GM18507 (cell line): ENCODE data around the gene IL31RA.
"Not testable (repeated sequence)": the region's sequence is repeated elsewhere in the genome, so short reads cannot be mapped to it uniquely, and the experiment has no call there.

Source experiments
- DNase-seq: peaks from one replicate; pipeline ENCODE4 v3.0.0; 2011; ENCODE audit warnings: low read depth; ENCODE audit not compliant: insufficient read length; ENCODE audit errors: extremely low spot score
- FAIRE-seq: peaks from 2 replicates; lab custom pipeline; 2011; peaks lifted over from hg19 to GRCh38; lab: Jason Lieb, UNC

IL31RA gene

GRCh38 chr5:55850839-55851674 lies at the start of gene IL31RA:
Gene IL31RA, plus strand, starts transcription at chr5:55851357. Its CDS starts 214 bp downstream, at chr5:55851571.
- no peak for DNase-seq
- no peak for FAIRE-seq

GRCh38 chr5:55808814-55809213 lies 42.3 kb upstream of the IL31RA start:
- DNase-seq, FAIRE-seq: not testable (repeated sequence)

DNA sequence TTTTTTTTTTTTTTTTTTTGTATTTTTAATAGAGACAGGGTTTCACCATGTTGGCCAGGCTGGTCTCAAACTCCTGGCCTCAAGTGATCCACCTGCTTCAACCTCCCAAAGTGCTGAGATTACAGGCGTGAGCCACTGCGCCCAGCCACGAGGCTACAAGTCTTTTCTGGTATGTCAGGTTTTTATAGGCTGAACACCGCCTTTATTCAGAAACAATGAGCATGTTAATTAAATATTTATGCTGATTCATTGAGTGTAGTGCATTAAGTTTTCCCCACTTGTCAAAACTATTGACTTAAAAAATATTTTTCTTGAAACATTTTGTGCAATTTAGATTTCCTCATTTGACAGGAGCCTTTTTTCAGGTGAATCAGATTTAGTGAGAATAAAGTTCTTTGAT lies 35.2 kb upstream of the IL31RA start:
- FAIRE-seq, DNase-seq: not testable (repeated sequence)

DNA sequence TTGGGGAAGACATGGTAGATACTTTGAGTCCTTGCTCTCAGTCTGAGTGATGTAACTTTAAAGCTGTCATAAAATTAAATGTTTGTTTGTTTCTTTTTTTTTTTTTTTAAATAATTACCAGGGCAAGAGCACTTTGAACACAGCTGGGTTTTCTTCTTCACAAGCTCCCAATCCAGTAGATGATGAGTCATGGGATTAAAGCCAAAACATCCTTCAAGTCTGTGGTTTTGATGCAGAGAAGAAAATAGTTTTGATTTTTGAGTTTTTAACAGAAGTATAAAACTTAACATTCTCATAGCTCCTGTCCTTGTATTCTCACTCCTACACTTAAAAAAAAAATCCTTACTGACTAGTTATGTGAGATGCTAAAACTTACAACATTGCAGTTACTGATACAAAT lies 34.8 kb upstream of the IL31RA start:
- FAIRE-seq (no peak), DNase-seq (no peak)

GRCh38 chr5:55817030-55817429 lies 34.1 kb upstream of the IL31RA start:
- DNase-seq, result no peak
- FAIRE-seq, result no peak

GRCh38 chr5:55820488-55820887 lies 30.7 kb upstream of the IL31RA start:
- DNase-seq (no peak), FAIRE-seq (no peak)

GRCh38 chr5:55821731-55822512 lies 29.2 kb upstream of the IL31RA start:
- FAIRE-seq, result no peak
- DNase-seq, result no peak

GRCh38 chr5:55823151-55823796 lies 27.9 kb upstream of the IL31RA start:
- DNase-seq (no peak), FAIRE-seq (peak; percentile 5)

DNA sequence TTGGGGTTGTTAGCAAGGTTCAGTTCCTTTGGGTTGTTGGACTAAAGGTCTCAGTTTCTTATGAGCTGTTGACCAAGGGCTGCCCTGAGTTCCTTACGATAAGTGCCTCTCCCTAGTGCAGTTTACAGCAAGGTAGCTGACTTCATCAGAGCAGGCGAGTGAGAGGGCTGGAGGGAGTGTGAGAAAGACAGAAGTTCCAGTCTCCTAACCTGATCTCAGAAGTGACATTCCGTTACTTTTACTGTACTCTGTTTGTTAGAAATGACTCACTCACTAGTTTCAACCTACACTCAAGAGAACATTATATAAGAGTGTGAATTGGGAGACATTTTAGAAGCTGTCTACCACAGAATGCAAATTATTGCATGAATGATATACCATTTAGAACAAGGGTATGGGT lies 21.2 kb upstream of the IL31RA start:
- FAIRE-seq (no peak), DNase-seq (no peak)

DNA sequence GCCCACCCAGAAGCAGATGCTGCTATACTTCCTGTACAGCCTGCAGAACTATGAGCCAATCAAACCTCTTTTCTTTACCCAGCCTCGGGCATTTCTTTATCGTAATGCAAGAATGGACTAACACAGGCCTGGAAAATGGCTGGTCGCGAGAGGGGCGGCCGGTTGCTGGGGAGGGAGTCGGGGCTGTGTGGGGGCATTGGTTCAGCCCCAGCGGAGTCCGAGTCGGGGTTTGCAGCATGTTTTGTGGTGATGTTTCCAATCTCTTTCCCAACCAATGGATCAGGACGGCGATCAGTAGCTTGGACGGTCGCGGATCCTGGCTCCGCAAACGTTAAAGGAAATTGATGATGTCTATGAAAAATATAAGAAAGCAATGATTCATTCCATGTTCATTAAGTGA lies 18.7 kb upstream of the IL31RA start:
- no peak for DNase-seq
- FAIRE-seq, result no peak

DNA sequence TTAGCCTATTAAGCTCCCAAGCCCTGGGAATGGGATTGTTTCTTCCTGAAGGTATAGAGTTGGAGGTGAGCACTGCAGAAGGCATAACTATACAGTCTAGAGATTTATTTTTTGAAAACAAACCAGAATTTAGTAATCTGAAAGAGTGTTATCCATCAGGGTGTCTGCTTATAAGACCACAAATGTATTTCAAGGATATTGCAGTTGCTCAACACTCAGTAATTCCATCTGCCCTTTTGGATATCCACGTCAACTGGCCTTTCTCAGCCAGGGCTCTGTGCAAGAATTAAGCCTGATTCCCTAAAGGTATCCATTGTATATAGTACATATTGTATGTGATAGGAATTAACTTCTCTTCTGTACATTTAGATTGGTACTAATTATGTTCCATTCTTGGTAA lies 15.0 kb upstream of the IL31RA start:
- DNase-seq (no peak), FAIRE-seq (no peak)

DNA sequence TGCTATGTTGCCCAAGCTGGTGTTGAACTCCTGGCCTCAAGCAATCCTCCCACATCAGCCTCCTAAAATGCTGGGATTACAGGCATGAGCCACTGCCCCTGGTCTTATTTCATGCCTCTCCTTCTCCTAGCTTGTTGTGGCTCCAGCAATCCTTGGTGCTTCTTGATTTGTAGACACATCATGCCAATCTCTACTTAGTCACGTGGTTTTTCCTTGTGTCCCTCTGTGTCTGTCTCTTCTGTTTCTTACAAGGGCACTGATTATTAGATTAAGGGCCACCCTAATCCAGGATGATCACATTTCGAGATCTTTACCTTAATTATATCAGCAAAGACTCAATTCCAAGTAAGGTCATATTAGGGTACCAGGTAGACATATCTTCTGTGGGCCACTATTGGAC lies 9.2 kb upstream of the IL31RA start:
- FAIRE-seq, result no peak

DNA sequence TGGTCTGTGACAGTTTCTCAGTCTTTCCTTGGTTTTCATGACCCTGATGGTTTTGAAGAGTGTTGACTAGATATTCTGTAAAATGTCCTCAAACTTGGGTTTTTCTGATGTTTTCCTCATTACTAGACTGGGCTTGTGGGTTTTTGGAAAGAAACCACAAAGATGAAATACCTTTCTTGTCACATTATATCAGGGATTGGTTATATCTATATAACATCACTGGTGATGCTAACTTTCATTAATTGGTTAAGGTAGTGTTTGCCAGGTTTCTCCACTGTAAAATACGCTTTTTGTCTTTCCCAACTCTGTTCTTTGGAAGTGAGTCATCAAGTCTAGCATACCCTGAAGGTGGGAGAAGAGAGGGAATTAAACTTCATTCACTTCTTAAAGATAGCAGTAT lies 3.3 kb upstream of the IL31RA start:
- no peak for FAIRE-seq

More for the DNA sequence above, 9.2 kb upstream of the IL31RA start:
- no peak for DNase-seq

DNA sequence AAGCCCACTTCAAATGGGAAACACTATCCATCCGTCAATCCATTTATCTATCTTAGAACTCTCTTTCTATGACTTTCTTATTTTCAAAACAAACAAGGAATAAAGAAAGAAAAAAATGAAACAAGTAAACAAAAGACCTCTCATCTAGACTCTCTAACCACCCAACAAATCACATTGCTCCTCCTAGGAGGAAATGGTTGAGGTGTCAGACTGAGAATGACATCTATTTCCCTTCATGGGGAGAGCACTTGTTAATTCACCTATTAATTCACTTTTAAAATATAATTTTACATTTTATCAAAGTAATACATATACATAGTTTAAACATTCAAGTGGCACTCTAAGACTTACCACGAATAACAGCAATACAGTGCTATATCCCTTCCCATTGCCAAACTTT lies 2.4 kb upstream of the IL31RA start:
- DNase-seq (no peak), FAIRE-seq (no peak)

More for the DNA sequence above, 3.3 kb upstream of the IL31RA start:
- no peak for DNase-seq

DNA sequence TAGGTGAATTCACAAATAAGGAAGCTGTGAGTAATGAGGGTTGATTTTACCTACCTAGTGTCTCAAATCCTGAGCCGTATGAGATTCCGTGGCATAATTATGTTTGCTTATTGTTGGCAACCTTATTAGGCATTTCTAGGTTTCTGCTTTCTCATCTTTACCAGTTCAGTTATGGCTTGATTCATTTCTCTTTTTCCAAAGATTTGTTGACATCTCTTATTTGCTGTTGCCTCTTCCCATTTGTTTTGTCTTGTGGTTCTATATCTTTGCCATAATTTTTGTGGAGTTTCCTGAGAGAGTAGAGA lies 470 bp downstream of the IL31RA start:
- no peak for DNase-seq
- FAIRE-seq, result no peak

DNA sequence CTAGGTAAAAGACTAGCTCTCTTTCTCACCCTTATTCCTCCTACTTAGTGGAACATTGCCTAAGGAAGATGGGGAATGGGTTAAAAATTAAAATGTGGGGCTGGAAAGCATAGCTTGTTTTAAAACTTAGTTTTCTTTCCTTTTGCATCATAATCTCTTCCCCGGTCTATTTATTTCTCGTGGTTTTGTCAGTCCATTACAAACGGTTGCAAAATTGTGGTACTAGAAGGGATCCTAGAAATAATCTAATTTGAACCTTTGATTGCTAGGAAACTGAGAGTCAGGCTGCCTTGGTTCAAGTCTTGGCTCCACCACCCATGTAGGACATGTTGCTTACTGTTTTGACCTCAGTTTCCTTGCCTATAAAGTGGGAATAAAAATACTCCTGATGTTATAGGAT lies 1.3 kb downstream of the IL31RA start:
- DNase-seq, result no peak
- FAIRE-seq, result no peak

DNA sequence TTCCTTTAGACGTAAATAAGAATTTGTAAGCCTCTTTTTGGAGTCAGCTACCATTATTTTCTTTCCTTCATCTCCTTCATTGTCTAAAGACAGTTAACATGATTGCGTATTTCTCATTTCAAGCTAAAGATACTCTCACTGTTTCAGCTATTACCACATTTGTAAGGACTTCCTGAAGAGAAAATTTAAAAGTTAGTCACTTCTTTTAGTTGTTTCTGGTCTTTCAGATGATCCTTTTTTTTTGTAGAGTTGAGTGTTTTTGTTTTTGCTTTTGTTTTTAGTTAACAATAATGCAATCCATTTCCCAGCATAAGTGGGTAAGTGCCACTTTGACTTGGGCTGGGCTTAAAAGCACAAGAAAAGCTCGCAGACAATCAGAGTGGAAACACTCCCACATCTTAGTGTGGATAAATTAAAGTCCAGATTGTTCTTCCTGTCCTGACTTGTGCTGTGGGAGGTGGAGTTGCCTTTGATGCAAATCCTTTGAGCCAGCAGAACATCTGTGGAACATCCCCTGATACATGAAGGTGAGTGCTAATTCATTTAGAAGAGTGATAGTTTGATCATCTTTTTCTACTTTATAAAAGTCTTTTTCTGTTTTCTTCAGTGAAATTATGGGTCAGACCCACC lies 2.0 kb downstream of the IL31RA start:
- FAIRE-seq (peak; percentile 47), DNase-seq (no peak)

DNA sequence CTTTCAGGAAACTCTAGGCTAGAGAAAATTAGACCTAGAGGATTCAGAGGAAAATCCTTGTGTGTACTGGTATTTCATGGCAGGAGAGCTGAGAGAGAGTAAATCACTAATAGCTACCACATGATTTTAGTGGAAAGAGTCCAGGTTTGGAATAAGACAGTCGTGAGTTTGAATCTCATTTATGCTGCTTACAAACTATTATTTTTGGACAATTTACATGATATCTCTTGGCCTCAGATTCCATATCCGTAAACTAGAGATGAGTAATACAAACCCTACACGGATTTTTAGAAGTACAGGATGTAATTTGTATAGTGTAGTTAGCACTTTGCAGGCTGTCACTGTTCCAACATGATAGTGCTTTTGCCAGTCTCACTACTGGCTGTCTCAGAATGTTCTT lies 2.7 kb downstream of the IL31RA start:
- FAIRE-seq (no peak), DNase-seq (no peak)

GRCh38 chr5:55855509-55855908 lies 4.4 kb downstream of the IL31RA start:
- DNase-seq, result no peak
- FAIRE-seq, result no peak
